ENCODE measurements around the gene MAN2B1. TPM values are rescaled to one million over a fixed set of nuclear protein-coding genes. Genes with fewer than 3 reads are reported as not detected.
"Not testable (repeated sequence)": the region's sequence is repeated elsewhere in the genome, so short reads cannot be mapped to it uniquely, and the experiment has no call there.

MAN2B1 gene
- total RNA-seq, 1 donor from 2014 or later: 109 TPM

DNA sequence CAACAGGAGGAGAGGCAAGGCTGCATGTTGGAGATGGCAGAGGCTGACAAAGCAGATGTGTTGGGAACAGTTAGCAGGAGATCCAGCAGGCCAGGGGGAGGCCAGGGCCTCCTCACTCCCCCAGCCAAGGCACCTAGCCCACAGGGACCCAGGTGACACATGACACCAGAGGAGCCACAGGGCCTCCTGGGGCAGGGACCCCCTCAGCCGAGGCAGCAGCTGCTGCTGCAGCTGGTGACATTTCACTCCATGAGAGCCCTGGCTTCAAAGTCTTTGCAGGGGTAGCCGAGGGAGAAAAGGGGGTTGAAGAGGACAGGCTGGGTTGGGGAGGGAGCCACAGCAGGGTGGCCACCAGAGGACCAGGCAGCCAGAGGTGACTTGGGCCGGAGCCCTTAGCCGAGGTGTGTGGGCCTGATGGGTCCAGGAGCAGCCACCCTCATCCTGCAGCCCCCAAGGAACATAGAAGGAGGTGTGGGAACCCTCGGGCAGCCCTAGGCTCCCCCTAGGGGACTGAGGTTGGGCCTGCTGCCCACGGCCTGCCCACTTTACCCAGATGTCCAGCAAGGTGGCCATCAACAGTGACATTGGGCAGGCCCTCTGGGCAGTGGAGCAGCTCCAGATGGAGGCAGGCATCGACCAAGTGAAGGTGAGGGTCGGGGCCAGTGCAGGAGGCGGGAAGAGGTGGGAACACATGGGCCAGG is 21.1 kb upstream of the MAN2B1 start, which contains the start of gene GNG14:
Gene GNG14, plus strand, starts transcription at position 503 of the 701 bp plus-strand sequence. Its CDS starts 51 bp downstream, at position 554.
- no peak for DNase-seq (ENCODE audit: low spot score in 2 of 2, unreplicated experiment in 2 of 2)
- TF ChIP-seq, protein P1, sequence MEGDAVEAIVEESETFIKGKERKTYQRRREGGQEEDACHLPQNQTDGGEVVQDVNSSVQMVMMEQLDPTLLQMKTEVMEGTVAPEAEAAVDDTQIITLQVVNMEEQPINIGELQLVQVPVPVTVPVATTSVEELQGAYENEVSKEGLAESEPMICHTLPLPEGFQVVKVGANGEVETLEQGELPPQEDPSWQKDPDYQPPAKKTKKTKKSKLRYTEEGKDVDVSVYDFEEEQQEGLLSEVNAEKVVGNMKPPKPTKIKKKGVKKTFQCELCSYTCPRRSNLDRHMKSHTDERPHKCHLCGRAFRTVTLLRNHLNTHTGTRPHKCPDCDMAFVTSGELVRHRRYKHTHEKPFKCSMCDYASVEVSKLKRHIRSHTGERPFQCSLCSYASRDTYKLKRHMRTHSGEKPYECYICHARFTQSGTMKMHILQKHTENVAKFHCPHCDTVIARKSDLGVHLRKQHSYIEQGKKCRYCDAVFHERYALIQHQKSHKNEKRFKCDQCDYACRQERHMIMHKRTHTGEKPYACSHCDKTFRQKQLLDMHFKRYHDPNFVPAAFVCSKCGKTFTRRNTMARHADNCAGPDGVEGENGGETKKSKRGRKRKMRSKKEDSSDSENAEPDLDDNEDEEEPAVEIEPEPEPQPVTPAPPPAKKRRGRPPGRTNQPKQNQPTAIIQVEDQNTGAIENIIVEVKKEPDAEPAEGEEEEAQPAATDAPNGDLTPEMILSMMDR (IDR thresholded peaks at IDR 0.05; ENCODE audit: unreplicated experiment): no peak
- Mint-ChIP-seq H3K36me3 (no peaks in the 10 kb centered on the region), H3K4me1 (no peaks in the 10 kb centered on the region), H3K27me3 (ENCODE audit: low read depth) (no peaks in the 10 kb centered on the region), H3K4me3 (no peak within 1 kb of the TSS), H3K9me3 (no peaks in the 10 kb centered on the region), H3K27ac (no peak within 1 kb of the TSS)

DNA sequence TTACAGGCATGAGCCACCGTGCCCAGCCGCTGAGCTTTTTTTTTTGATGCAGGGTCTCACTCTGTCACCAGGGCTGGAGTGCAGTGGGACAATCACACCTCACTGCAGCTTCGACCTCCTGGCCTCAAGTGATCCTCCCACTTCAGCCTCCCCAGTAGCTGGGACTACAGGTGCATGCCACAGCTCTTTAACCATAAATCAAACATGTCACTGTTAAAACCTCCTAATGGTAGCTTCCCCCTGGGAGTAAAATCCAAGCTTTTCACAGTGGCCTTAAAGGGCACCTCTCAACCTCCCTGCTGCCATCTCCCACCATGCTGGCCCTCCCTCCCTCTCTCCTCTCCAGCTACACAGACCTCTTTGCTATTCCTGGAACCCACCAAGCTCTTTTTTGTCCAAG is 19.3 kb upstream of the MAN2B1 start:
- Mint-ChIP-seq H3K4me3 (no peak overlapping the region), H3K27ac (no peak overlapping the region)
- TF ChIP-seq, protein P1 (IDR thresholded peaks at IDR 0.05; ENCODE audit: unreplicated experiment): no peak

DNA sequence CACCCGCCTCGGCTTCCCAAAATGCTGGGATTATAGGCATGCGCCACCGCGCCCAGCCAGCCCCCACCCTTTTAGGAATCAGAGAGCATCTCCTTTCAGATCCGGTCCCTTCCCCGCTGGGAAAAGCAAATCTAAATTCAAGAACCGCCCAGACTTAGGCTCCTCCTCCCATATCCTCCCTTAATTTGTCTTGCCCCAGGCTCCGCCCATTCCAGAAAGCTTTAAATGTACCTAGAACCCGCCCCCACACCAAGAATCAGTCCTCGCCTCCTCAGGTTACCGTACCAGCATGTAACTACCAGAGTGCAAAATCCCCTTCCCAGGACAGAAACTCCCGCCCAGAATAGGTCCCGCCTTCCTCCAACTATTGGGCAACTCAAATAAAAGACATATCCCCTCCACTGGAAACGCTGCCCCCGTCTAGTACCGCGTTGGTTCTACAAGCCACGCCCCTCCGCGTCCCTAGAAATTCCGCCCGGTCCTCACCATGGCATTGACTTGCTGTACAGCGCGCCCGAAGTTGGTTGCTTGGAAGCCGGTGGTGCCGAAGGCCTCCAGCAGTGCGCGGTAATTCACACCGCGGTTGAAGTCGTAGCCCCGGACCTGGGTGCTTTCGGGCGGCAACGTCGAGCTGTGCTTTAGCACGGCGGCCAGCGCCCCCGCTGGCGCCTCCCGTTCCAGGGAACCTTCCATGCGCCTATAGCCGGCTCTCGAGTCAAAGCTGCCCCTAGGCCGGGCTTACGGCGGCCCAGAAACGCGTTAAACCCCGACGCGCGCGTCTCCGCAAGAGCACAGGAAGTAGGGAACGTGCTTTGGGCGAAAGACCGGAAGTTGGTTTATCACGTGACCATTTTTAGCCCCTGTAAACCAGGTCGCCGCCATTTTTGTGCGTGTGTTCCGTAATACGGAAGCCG is 14.8 kb upstream of the MAN2B1 start, which contains the start of gene DHPS:
Gene DHPS, minus strand, starts transcription at position 807 of the 914 bp plus-strand sequence. Its CDS starts 114 bp downstream, at position 693.
- peaks cover 19% of the 10 kb centered on the region for H3K36me3 Mint-ChIP-seq
- TF ChIP-seq, protein P1 (IDR thresholded peaks at IDR 0.05; ENCODE audit: unreplicated experiment): no peak
- H3K4me1 Mint-ChIP-seq: peaks cover 6% of the 10 kb centered on the region
- H3K4me3 Mint-ChIP-seq: peak within 1 kb of the TSS; percentile 87
- DNase-seq (ENCODE audit: low spot score in 2 of 2, unreplicated experiment in 2 of 2): peak; percentile 79 to 85
- peak within 1 kb of the TSS; percentile 99 for H3K27ac Mint-ChIP-seq
- no peaks in the 10 kb centered on the region for H3K27me3 Mint-ChIP-seq (ENCODE audit: low read depth)
- H3K9me3 Mint-ChIP-seq: no peaks in the 10 kb centered on the region

More for the DNA sequence above, 19.3 kb upstream of the MAN2B1 start:
- H3K27me3 Mint-ChIP-seq (ENCODE audit: low read depth): no peaks in the 10 kb centered on the region
- H3K9me3 Mint-ChIP-seq: no peaks in the 10 kb centered on the region
- H3K4me1 Mint-ChIP-seq: peaks cover 5% of the 10 kb centered on the region
- DNase-seq (ENCODE audit: low spot score in 2 of 2, unreplicated experiment in 2 of 2): no peak
- peaks cover 4% of the 10 kb centered on the region for H3K36me3 Mint-ChIP-seq

DNA sequence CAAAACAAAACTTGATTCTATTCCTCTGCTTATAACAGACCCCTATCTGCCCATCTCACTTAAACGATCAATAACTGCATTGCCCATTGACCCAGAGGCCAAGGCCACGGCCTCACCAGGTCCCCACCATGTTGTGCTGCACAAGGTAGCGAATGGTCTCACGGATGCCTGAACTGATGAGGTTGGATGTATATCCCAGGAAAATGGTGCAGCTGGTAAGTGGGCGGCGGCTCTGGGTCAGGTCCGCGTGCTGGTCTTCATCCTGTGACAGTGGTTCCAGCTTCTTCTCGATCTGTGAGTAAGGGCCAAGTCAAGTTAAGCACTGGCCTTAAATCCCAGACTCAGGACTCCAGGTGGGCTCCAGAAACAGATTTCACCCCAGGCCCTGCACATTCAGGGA is 13.5 kb upstream of the MAN2B1 start:
- no peaks in the 10 kb centered on the region for H3K27me3 Mint-ChIP-seq (ENCODE audit: low read depth)
- H3K4me1 Mint-ChIP-seq: peaks cover 6% of the 10 kb centered on the region
- TF ChIP-seq, protein P1 (IDR thresholded peaks at IDR 0.05; ENCODE audit: unreplicated experiment): no peak
- no peak for DNase-seq (ENCODE audit: low spot score in 2 of 2, unreplicated experiment in 2 of 2)
- peak overlapping the region; percentile 26 for H3K4me3 Mint-ChIP-seq
- H3K27ac Mint-ChIP-seq: peak overlapping the region; percentile 9
- H3K36me3 Mint-ChIP-seq: peaks cover 20% of the 10 kb centered on the region
- no peaks in the 10 kb centered on the region for H3K9me3 Mint-ChIP-seq

DNA sequence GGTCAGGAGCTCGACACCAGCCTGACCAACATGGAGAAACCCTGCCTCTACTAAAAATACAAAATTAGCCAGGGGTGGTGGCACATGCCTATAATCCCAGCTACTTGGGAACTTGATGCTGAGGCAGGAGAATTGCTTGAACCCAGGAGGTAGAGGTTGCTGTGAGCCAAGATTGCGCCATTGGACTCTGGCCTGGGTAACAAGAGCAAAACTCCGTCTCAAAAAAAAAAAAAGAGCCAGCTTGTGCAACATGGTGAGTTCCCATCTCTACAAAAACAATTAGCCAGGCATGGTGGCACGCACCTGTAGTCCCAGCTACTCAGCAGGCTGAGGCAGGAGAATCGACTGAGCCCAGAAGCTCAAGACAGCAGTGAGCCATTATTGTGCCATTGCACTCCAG is 11.5 kb upstream of the MAN2B1 start:
- not testable (repeated sequence) for H3K27me3 Mint-ChIP-seq (ENCODE audit: low read depth); H3K27ac Mint-ChIP-seq; H3K4me3 Mint-ChIP-seq; H3K9me3 Mint-ChIP-seq; H3K4me1 Mint-ChIP-seq; DNase-seq (ENCODE audit: low spot score in 2 of 2, unreplicated experiment in 2 of 2)
- H3K36me3 Mint-ChIP-seq: peaks cover 29% of the 10 kb centered on the region

DNA sequence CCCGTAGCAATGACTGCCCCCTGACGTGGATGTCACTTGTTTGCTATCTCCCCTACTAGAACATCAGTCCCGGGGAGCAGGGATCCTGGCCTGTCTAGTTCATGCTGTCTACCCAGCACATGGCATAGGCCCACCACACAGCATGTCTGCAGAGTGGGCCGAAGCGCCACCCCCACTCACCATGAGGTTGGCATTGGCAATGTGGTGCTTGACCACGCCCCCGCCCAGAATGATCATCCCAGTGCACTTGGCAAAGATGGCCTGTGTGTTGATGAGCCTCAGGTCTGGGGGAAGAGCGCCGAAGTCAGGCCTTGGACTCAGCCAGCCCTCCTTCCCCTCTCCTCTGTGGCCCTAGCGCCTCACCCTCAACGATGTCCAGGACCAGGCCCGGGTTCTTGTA is 10.4 kb upstream of the MAN2B1 start:
- Mint-ChIP-seq H3K27ac (no peak overlapping the region), H3K9me3 (no peaks in the 10 kb centered on the region), H3K4me3 (no peak overlapping the region), H3K27me3 (ENCODE audit: low read depth) (no peaks in the 10 kb centered on the region), H3K36me3 (peaks cover 32% of the 10 kb centered on the region), H3K4me1 (peaks cover 7% of the 10 kb centered on the region)
- DNase-seq (ENCODE audit: low spot score in 2 of 2, unreplicated experiment in 2 of 2): no peak
- TF ChIP-seq, protein P1 (IDR thresholded peaks at IDR 0.05; ENCODE audit: unreplicated experiment): no peak
